HT-29 (cell line): Measurements from ENCODE around the gene LRRC56. TPM values are rescaled to one million over a fixed set of nuclear protein-coding genes. Genes with fewer than 3 reads are reported as not detected.

Experiments used
- DNase-seq: peaks from one replicate; pipeline ENCODE4 v3.0.0-alpha.2; 2015; ENCODE audit warnings: low spot score
- total RNA-seq: library from RNA; depleted of rRNA; stranded (reverse); fragments of >200 nt; shearing (Covaris generic); gene quantifications from 2 replicates; pipeline ENCODE4 v1.2.3, GENCODE V29; 2014

LRRC56 gene
- total RNA-seq, 1 experiment from 2014 or later: 10.0 TPM

- no peak for DNase-seq
Observed at GRCh38 chr11:520428-521176, 16.7 kb upstream of the LRRC56 start.

DNA sequence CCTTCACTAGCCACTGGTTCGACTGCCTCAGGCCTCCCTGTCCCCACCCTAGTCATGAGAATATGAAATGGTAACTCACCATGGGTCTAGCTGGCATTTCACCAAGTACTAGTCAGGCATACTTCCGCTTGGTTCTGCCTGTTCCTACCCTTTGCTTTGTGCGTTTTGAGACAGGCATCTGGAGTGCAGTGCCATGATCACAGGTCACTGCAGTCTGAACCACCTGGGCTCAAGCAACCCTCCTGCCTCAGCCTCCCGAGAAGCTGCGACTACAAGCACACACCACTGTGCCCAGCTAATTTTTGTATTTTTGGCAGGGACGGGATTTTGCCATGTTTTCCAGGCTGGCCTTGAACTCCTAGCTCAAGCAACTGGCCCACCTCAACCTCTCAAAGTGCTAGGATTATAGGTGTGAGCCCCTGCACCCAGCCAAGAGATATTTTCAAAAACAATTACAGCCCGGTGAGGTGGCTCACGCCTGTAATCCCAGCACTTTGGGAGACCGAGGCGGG, 16.1 kb upstream of the LRRC56 start:
- no peak for DNase-seq

DNA sequence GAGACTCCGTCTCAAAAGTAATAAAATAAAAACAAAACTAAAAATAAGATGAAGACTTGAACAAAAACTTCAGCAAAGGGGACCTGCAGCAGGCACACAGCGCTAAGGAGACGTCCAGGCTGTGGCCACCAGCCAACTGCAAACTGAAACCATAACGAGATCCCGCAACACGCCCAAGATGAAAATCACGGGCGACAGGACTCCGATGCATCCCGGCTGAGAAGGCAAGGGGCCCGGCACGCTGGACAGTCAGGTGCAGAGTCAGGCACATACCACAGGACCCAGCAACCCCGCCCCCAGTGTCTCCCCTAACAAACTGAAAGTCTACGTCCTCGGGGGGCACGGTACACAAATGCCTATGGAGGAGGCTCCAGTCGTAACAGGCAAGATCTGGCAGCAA, 11.1 kb upstream of the LRRC56 start:
- no peak for DNase-seq

- DNase-seq: no peak
Observed at GRCh38 chr11:528166-528814, 9.0 kb upstream of the LRRC56 start.

GRCh38 chr11:528815-529727, 8.3 kb upstream of the LRRC56 start:
- DNase-seq: no peak

- no peak for DNase-seq
Observed at GRCh38 chr11:529728-530411, 7.5 kb upstream of the LRRC56 start.

- no peak for DNase-seq
Observed at GRCh38 chr11:530960-531831, 6.1 kb upstream of the LRRC56 start.

GRCh38 chr11:531919-532526, 5.3 kb upstream of the LRRC56 start:
- DNase-seq: no peak

GRCh38 chr11:532527-532985, 4.8 kb upstream of the LRRC56 start:
- peak; percentile 64 for DNase-seq

DNA sequence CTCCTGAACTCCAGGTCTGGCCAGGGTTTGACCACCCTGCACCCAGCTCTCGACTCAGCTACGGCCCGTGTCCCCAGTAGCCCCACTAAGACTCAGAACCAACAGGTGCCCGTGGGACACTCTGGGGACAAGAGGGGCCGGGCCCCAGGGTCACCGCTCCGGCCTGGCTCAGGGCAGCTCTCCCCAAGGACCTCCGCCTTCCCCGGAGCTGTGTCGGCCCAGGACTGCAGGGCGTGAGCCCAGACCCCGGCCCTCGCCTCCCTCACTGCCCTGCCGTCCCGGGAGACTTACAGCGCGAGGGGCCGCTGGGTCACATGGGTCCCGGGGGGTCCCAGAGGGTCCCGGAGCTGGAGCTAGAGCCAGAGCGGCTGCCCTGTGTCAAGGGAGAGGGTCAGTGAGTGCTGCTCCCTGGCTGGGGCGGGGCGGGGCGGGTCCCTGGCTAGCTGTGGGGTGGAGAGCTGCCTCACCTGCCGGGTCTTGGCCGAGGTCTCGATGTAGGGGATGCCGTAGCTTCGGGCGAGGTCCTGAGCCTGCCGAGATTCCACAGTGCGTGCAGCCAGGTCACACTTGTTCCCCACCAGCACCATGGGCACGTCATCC, 4.2 kb upstream of the LRRC56 start:
- DNase-seq: no peak

DNA sequence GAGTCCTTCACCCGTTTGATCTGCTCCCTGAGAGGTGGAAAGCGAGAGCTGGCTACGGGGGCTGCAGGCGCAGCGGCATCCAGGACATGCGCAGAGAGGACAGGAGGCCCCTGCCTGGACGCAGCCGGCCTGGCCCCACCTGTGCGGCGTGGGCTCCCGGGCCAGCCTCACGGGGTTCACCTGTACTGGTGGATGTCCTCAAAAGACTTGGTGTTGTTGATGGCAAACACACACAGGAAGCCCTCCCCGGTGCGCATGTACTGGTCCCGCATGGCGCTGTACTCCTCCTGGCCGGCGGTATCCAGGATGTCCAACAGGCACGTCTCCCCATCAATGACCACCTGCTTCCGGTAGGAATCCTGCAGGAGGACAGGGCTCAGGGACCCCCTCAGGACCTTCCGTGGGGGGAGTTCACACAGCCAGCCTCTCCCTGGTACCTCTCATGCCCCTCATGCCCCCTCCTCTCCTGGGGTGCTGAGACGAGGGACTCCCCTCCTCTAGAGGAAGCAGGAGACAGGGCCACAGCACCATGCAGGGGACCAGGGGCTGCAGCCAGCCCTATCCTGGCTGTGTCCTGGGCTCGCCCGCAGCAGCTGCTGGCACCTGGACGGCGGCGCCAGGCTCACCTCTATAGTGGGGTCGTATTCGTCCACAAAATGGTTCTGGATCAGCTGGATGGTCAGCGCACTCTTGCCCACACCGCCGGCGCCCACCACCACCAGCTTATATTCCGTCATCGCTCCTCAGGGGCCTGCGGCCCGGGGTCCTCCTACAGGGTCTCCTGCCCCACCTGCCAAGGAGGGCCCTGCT, 3.5 kb upstream of the LRRC56 start:
- DNase-seq: no peak

DNA sequence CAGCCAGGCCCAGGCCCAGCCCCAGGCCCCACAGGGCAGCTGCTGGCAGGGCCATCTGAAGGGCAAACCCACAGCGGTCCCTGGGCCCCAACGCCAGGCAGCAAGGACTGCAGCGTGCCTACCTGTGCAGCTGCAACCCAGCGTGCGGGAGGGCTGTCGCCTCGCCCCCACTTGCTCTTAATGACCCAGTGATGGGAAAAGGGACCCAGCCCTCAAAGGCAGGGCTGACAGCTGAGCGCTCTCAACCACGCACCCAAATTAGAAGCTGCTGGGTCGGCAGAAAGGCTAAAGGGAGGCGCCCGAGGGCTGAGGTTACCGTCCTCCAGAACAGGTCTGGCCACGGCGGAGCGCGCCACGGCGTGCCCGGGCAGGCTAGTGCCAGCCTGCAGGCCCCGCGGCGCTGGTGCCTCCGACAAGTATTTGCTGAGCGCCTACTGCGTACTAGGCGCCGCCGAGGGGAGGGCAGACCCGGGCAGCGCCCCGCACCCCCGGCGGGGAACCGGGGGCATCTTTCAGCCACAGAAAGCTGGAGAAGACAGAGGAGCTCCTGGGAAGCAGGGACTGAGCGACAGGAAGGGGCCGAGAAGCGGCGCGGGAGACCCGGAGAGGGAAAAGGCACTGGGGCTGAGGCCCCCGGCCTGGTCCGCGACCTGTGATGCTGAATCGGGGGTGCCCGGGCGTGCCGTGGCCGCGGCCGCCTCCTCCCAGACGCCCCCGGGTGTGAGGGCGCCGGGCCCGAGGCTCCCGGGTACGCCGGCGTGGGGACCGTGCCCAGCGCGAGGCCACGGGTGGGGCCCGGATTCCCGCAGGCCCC, 2.7 kb upstream of the LRRC56 start:
- peak; percentile 80 for DNase-seq

DNA sequence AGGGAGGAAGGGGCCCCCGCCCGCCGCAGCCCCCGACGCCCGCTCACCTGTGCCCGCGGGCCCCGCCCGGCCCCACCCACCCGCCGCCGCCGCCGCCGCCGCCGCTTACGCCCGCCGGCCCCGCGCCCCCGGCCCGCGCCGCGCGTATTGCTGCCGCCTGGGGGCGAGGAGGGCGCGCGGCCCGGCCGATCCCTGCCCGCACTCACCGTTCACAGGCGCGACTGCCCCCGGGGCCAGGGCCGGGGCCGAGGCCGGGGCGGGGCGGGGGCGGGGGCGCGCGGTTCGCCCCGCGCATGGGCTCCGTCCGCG, 2.2 kb upstream of the LRRC56 start:
- DNase-seq: no peak

DNA sequence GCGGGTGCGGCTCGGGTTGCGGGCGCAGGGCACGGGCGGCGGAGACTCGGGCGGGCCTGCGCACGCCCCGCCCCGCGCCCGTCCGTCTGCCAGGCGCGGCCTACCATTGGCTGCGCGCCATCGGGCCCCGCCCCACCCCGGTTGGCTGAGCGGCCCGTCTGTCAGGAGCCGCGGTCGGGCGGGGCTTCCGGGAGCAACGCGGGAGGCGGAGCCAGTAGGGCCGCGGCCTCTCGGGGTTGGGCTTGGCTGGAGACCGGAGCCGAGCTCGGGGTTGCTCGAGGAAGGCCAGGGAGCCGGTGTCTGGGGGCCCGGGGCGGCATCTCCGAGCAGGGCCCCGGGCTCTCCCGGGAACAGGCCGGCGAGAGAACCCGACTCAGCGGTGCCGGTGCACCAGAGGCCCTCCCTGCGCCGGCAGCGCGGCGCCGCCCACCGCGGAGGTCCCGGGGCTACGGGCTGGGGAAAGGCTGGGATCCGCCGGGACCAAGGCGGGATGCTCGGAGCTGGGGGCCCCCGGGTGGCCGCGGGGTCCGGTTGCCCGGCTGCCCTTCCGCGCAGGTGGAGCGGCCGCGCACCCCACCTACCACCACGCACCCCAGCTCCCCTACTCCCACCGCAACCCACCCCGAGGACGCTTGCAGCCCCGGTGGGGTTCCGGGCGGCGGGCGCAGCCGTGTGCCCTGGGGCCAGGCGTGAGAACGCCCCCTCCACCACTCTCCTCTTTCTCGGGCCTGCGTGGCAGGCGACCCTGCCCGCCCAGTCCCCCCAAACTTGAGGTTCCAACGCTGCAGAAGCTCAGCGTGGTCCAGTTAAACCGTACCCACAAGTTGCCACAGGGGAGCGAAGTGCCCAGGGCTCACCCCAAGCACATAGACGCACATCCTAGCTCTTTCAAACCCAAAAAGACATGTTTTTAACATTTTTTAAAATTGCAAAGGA, 1.5 kb upstream of the LRRC56 start, which contains the start of gene HRAS:
TSS of gene HRAS (minus strand) at position 58 of the 936 bp plus-strand sequence.
- peak; percentile 99 for DNase-seq

GRCh38 chr11:537622-538430, 499 bp downstream of the LRRC56 start:
- no peak for DNase-seq
